ENCODE results near the gene MED31.
"Not testable (repeated sequence)": the region's sequence is repeated elsewhere in the genome, so short reads cannot be mapped to it uniquely, and the experiment has no call there.

MED31 gene

DNA sequence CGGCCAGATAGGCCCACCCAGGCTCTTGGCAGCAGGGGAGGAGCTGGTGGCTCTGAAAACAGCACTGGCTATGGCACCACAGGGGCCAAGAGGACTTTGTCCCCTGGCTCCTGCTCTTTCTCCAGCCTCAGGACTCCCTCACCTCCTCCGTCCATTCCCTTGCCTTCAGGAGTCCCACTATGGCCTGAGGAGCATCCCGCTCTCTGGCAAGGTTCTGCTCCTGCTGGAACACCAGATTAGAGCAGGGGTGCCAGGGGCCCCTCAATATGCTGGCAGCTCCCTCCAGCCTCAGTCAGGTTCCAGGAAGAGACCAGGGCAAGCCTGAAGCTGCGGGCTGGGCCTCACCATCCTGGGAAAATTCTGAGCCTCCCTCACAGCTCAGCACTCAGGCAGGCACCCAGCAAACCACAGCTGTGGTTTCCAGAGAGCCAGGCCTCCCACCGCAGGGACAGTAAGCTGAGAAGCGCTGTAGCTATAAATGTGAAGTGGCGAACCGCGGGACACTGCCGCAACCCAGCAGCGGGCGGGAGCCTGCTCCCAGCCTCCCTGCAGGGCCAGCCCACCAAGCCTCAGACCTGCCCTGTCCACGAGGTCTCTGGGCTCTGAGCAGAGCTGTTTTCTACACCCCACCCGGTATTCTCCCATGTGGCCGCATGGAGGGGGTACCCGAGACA is 25.9 kb upstream of the MED31 start:
- DNase-seq (ENCODE audit: low read depth), result no peak

GRCh38 chr17:6676802-6677157 is 25.4 kb upstream of the MED31 start:
- DNase-seq (ENCODE audit: low read depth), result no peak

- DNase-seq (ENCODE audit: low read depth), result no peak
These were observed 23.9 kb upstream of the MED31 start for GRCh38 chr17:6675201-6675825.

DNA sequence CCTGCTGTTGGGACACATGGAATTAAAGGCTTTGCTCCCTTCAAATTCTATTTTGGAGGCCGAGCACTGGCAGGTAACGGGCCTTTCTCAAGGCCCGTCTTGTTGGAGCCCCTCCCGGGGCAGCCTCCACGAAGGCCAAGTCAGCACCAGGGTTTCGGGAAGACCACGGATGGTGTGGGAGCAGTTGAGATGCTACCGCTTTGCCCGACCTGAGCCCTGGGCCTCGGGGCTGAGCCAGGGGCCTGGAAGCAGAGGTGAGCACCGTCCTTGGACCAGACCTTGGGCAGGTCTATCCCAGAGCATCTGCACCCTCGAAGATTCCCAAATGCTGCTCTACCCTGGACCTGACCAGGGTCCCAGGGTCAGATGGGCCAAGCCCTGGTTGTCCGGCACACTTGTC is 23.2 kb upstream of the MED31 start:
- no peak for DNase-seq (ENCODE audit: low read depth)

DNA sequence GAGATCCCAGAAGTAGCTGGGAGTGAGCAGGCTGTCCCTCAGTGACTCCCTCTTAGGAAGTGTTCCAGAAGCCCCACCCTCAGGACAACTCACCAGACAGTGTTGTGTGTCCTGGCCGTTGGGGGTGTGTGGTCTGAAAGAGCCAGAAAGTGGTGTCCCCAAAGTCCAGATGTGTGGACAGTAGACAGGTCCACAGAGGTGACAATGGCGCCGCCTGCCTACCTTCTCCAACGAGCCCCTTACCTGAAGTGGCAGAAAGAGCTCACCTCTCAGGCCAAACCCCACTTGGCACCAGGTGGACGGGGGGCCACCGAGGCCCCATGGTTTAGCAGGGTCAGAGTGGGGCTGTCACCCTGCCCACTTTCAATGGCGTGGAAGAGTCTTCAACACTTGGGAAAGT is 20.0 kb upstream of the MED31 start:
- no peak for DNase-seq (ENCODE audit: low read depth)

- no peak for DNase-seq (ENCODE audit: low read depth)
These were observed 19.6 kb upstream of the MED31 start for GRCh38 chr17:6670999-6671398.

DNA sequence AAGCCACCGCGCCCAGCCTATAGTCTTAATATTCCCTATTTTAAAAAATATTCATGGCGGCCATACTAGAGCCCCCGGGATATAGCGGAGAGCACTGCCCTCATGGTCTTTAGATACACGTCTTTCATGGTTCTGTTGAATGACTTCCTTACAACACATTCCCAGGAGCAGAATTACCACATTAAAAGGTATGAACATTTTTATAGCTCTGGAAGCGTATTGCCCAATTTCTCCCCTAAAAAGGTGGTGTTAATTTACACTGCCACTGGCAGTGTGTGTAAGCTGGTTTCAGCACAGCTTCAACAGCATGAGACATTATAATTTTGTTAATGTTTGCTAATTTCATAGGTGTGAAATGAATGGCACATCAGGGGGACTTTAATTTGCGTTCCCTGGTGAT is 19.2 kb upstream of the MED31 start:
- DNase-seq (ENCODE audit: low read depth), result no peak

- no peak for DNase-seq (ENCODE audit: low read depth)
These were observed 18.2 kb upstream of the MED31 start for GRCh38 chr17:6669479-6670212.

GRCh38 chr17:6668727-6669425 is 17.5 kb upstream of the MED31 start:
- no peak for DNase-seq (ENCODE audit: low read depth)

DNA sequence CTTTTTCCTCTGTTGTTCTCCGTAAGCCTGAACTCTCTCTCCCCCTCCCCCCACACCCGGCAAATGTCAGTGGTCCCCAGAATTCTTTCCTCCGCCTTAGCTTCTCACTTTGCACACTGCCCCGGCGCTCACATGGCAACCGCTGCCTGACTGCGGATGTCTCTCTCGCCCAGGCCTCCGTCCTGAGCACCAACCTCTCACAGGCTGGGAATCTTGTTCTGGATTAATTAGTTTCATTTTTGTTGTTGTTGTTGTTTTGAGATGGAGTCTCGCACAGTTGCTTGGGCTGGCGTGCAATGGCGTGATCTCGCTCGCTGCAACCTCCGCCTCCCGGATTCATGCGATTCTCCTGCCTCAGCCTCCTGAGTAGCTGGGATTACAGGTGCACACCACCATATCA is 16.8 kb upstream of the MED31 start:
- no peak for DNase-seq (ENCODE audit: low read depth)

- DNase-seq (ENCODE audit: low read depth), result no peak
These were observed 16.1 kb upstream of the MED31 start for GRCh38 chr17:6667516-6667915.

GRCh38 chr17:6666557-6666956 is 15.2 kb upstream of the MED31 start:
- DNase-seq (ENCODE audit: low read depth), result no peak

DNA sequence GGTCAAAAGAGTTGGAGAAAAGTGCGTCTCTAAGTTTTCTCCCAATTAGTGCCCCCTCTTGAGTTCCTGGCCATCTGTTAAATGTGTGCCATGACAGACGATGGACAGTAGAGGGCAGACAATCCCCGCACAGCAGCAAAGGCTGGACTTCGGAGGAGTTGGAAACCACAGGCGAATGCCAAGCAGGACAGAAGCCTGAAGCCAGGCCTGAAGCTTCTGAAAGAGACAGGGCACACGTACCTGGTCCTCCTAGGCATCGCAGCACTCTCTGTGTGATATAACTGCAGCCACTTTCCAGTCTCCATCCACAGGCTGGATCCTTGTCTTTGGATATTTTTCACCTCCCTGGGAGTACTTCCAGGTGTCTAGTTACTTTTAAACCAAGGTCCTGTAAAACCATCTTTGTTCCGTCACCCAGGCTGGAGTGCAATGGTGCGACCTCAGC is 14.7 kb upstream of the MED31 start:
- DNase-seq (ENCODE audit: low read depth), result no peak

GRCh38 chr17:6663200-6663599 is 11.8 kb upstream of the MED31 start:
- not testable (repeated sequence) for DNase-seq (ENCODE audit: low read depth)

- DNase-seq (ENCODE audit: low read depth), result no peak
These were observed 10.1 kb upstream of the MED31 start for GRCh38 chr17:6661464-6661848.

DNA sequence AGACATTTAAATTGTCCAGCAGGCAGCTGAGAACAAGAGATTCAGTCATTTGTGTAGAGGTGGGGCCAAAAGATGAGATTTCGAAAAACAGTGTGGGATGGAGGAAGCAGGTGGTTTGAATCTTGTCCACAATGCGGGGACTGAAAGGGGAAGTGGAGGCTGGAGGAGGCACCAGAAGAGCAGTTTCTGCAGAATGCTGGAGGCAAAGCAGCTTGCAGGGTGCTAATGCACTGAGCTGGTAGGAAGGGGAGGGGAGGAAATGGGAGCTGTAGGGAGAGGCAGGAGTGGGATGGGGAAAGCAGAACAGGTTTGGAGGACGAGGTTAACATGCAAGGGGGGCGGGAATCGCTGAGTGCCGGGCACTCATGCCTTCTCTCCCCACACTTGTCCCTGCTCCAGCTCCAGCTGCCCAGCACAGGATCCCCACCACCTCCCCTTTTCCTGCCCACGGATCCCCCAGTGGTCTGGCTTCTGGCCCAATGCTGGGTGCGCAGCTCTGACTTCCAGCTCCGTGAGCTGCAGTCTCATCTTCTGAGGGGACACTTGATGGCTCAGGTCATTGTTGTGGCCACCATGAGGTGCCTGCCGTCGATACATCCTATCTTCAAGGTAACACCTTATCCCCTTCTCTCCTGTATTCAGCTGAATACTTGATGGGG is 9.5 kb upstream of the MED31 start:
- DNase-seq (ENCODE audit: low read depth), result no peak

GRCh38 chr17:6660101-6660500 is 8.7 kb upstream of the MED31 start:
- no peak for DNase-seq (ENCODE audit: low read depth)

- not testable (repeated sequence) for DNase-seq (ENCODE audit: low read depth)
These were observed 7.0 kb upstream of the MED31 start for GRCh38 chr17:6658411-6658810.

DNA sequence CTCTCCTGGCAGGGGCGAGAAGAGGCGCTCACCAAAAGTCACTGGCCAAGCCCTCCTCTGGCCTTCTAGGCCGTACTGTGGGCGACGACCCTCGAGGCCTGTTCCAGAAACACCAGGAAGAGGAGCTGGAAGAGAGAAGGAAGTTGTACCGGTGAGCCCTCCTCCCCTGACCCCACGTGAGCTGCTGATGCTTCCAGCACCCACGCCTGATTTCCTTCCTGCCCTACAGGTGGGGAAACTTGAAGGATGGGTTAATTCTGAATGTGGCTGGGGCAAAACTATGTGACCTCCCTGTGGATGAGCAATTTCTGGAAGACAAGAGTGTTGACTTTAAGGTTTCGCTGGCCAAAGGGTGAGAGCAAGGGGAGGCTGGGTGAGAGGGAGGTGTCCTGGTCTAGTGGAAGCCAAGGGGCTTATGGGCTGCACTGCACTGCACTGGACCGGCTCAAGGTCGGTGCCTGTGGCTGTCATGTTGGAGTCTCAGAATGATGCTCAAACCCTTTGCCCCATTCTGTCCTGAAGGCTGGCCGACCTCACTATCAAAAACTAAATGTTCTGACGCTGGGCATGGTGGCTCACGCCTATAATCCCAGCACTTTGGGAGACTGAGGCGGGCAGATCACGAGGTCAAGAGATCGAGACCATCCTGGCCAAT is 6.4 kb upstream of the MED31 start:
- no peak for DNase-seq (ENCODE audit: low read depth)

DNA sequence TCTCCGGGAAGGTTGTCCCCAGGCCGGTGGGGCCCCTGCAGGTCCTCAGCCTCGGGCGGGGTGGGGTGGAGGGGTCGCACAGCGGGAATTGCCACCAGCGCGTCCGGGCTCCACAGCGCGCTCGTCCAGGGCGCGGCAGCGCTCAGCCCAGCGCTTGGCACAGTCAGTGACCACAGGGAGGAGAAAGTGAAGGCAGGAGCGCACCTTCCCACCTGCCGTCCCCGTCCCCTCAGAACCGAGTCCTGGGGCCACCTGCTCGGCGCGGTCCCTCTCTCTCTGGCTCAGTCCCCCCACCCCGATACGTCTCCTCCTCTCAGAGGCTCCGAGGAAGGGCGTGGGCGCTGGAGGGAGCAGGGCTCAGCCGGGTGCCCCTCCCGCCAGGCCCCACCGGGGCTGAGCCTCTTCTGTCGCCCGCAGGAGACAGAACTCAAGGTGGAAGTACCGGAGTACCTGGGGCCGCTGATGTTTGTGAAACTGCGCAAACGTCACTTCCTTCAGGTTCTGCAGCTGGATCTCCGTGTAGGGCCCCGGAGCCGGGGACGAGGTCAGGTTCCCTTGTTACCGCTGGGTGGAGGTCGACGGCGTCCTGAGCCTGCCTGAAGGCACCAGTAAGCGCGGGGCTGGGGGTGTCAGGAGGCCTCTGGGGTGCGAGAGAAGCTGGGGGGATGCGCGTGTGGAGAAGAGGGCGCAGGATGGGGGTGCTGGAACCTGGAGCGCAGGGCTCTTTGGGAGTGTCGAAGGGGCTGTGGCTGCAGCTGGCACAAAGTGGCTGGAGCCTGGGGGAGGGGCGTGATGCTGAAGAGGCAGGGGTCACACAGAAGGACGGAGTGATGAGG is 5.6 kb upstream of the MED31 start:
- not testable (repeated sequence) for DNase-seq (ENCODE audit: low read depth)

All from CMK (cell line).